H9 (cell line): ENCODE measurements around the gene MAEA. TPM values are rescaled to one million over a fixed set of nuclear protein-coding genes. Genes with fewer than 3 reads are reported as not detected.

Experiments
- DNase-seq: peaks from one replicate; pipeline ENCODE4 v3.0.0-alpha.2; 2017
- H2AFZ ChIP-seq: one replicate; pipeline ENCODE4 v1.6.1; 2013; ENCODE audit warnings: mild to moderate bottlenecking, low read length, control low read depth, moderate library complexity
- H2AK5ac ChIP-seq: 2 replicates; pipeline ENCODE4 v1.6.1; 2013; ENCODE audit warnings: low read length, control low read depth, mixed read lengths; ENCODE audit not compliant: insufficient read length
- H2BK120ac ChIP-seq: one replicate; pipeline ENCODE4 v1.6.1; 2013; ENCODE audit warnings: low read depth, mild to moderate bottlenecking, low read length, control low read depth, inconsistent platforms; ENCODE audit not compliant: poor library complexity, severe bottlenecking
- H2BK12ac ChIP-seq: 2 replicates; pipeline ENCODE4 v1.6.1; 2013; ENCODE audit warnings: low read length, control low read depth, mixed read lengths, low read depth; ENCODE audit not compliant: insufficient read length
- H2BK15ac ChIP-seq: 2 replicates; pipeline ENCODE4 v1.6.1; 2013; ENCODE audit warnings: low read depth, low read length, control low read depth
- H2BK20ac ChIP-seq: one replicate; pipeline ENCODE4 v1.6.1; 2013; ENCODE audit warnings: low read depth, mild to moderate bottlenecking, low read length, control low read depth, inconsistent platforms; ENCODE audit not compliant: poor library complexity, severe bottlenecking
- H2BK5ac ChIP-seq: 2 replicates; pipeline ENCODE4 v1.6.1; 2013; ENCODE audit warnings: low read length, control low read depth, mixed read lengths; ENCODE audit not compliant: insufficient read length
- H3K14ac ChIP-seq: 2 replicates; pipeline ENCODE4 v1.6.1; 2013; ENCODE audit warnings: low read length, control low read depth; ENCODE audit not compliant: insufficient read depth
- H3K18ac ChIP-seq: 2 replicates; pipeline ENCODE4 v1.6.1; 2013; ENCODE audit warnings: low read depth, mild to moderate bottlenecking, mixed read lengths, low read length, control low read depth; ENCODE audit not compliant: insufficient read length
- H3K23ac ChIP-seq: 2 replicates; pipeline ENCODE4 v1.6.1; 2013; ENCODE audit warnings: low read length, control low read depth, mixed read lengths, low read depth; ENCODE audit not compliant: insufficient read length
- H3K23me2 ChIP-seq: 2 replicates; pipeline ENCODE4 v1.6.1; 2013; ENCODE audit warnings: low read depth, mild to moderate bottlenecking, mixed read lengths, low read length, control low read depth; ENCODE audit not compliant: insufficient read length, poor library complexity, severe bottlenecking
- H3K27ac ChIP-seq: 2 replicates; pipeline ENCODE4 v1.5.1; 2013; ENCODE audit warnings: low read length, control low read depth, mixed read lengths, low read depth; ENCODE audit not compliant: insufficient read length
- H3K27me3 ChIP-seq: 2 replicates; pipeline ENCODE4 v1.6.1; 2013; ENCODE audit warnings: low read length, control low read depth, inconsistent platforms; ENCODE audit not compliant: insufficient read depth
- H3K4ac ChIP-seq: 2 replicates; pipeline ENCODE4 v1.6.1; 2013; ENCODE audit warnings: low read depth, mild to moderate bottlenecking, control low read depth, inconsistent platforms, low read length, moderate library complexity
- H3K4me1 ChIP-seq: 2 replicates; pipeline ENCODE4 v1.6.1; 2013; ENCODE audit warnings: low read length, control low read depth, inconsistent platforms; ENCODE audit not compliant: insufficient read depth
- H3K4me2 ChIP-seq: 2 replicates; pipeline ENCODE4 v1.6.1; 2013; ENCODE audit warnings: low read length, control low read depth, mixed read lengths; ENCODE audit not compliant: insufficient read length, insufficient read depth
- H3K56ac ChIP-seq: 2 replicates; pipeline ENCODE4 v1.6.1; 2013; ENCODE audit warnings: low read depth, mild to moderate bottlenecking, mixed read lengths, low read length, control low read depth; ENCODE audit not compliant: insufficient read length
- H3K79me1 ChIP-seq: 2 replicates; pipeline ENCODE4 v1.6.1; 2013; ENCODE audit warnings: low read depth, mild to moderate bottlenecking, moderate library complexity, low read length, control low read depth, inconsistent platforms; ENCODE audit not compliant: insufficient read depth, poor library complexity, severe bottlenecking
- H3K79me2 ChIP-seq: 2 replicates; pipeline ENCODE4 v1.6.1; 2013; ENCODE audit warnings: low read length, control low read depth, inconsistent platforms; ENCODE audit not compliant: insufficient read depth
- H3K9ac ChIP-seq: 2 replicates; pipeline ENCODE4 v1.6.1; 2013; ENCODE audit warnings: low read length, control low read depth, mixed read lengths; ENCODE audit not compliant: insufficient read length; ENCODE audit errors: extremely low read depth
- H3K9me3 ChIP-seq: one replicate; pipeline ENCODE4 v1.6.1; 2013; ENCODE audit warnings: low read depth, low read length, inconsistent platforms; ENCODE audit not compliant: control insufficient read depth
- H3T11ph ChIP-seq: one replicate; pipeline ENCODE4 v1.6.1; 2013; ENCODE audit warnings: mild to moderate bottlenecking, low read length, control low read depth, inconsistent platforms
- H4K20me1 ChIP-seq: one replicate; pipeline ENCODE4 v1.6.1; 2013; ENCODE audit not compliant: control insufficient read depth, insufficient read length, insufficient read depth
- H4K5ac ChIP-seq: 2 replicates; pipeline ENCODE4 v1.6.1; 2013; ENCODE audit warnings: low read depth, mild to moderate bottlenecking, mixed read lengths, low read length, control low read depth; ENCODE audit not compliant: insufficient read length
- H4K8ac ChIP-seq: replicated peaks from 2 replicates; pipeline ENCODE4 v1.6.1; 2013; ENCODE audit warnings: low read length, control low read depth, mixed read lengths, low read depth; ENCODE audit not compliant: insufficient read length
- H4K91ac ChIP-seq: 2 replicates; pipeline ENCODE4 v1.6.1; 2013; ENCODE audit warnings: low read depth, mild to moderate bottlenecking, moderate library complexity, mixed read lengths, low read length, control low read depth; ENCODE audit not compliant: insufficient read length
- H3K27ac Mint-ChIP-seq, 3 experiments: 2 replicates in 2 of 3; 3 replicates in 1 of 3; pipeline ENCODE4 v1.8.0; 2020 to 2021; ENCODE audit warnings: mixed read lengths in 3 of 3, mild to moderate bottlenecking in 1 of 3, moderate library complexity in 1 of 3
- H3K27me3 Mint-ChIP-seq: 2 replicates; pipeline ENCODE4 v1.8.0; 2021; ENCODE audit warnings: low read depth, mild to moderate bottlenecking, moderate library complexity, mixed read lengths
- H3K36me3 Mint-ChIP-seq, 3 experiments: 2 replicates in 2 of 3; 3 replicates in 1 of 3; pipeline ENCODE4 v1.8.0; 2020 to 2021; ENCODE audit warnings: low read depth in 3 of 3, mixed read lengths in 3 of 3; ENCODE audit not compliant: insufficient read depth in 1 of 3
- H3K4me1 Mint-ChIP-seq, 2 experiments: 2 replicates each; pipeline ENCODE4 v1.8.0; 2020; ENCODE audit warnings: mixed read lengths in 2 of 2
- H3K4me3 Mint-ChIP-seq, 2 experiments: 2 replicates in 1 of 2; 3 replicates in 1 of 2; pipeline ENCODE4 v1.8.0; 2020 to 2021; ENCODE audit warnings: mild to moderate bottlenecking in 2 of 2, mixed read lengths in 2 of 2, moderate library complexity in 1 of 2
- H3K9me3 Mint-ChIP-seq, 2 experiments: 2 replicates in 1 of 2; 3 replicates in 1 of 2; pipeline ENCODE4 v1.8.0; 2020; ENCODE audit warnings: mild to moderate bottlenecking in 2 of 2, mixed read lengths in 2 of 2, moderate library complexity in 1 of 2
- WGBS: extraction: QIAGEN DNeasy Blood & Tissue Kit; methylation state at CpG from one replicate; pipeline ENCODE4 v1.1.7; 2013; ENCODE audit warnings: missing lambda C conversion rate, low lambda C conversion rate, mixed read lengths; ENCODE audit not compliant: insufficient read length; ENCODE audit errors: extremely low coverage; 5-methylcytosine and 5-hydroxymethylcytosine counted together
- total RNA-seq: library from RNA; stranded (reverse); gene quantifications from 2 replicates; pipeline ENCODE4 v1.2.1, GENCODE V29; 2021
- TF ChIP-seq, protein P1 (sequence below): fragments of 200-600 bp; sonication (generic); conservative IDR thresholded peaks from 3 replicates; pipeline ENCODE4 v1.8.0; 2021; ENCODE audit warnings: antibody characterized with exemption, mild to moderate bottlenecking

Gene MAEA
- total RNA-seq, 1 experiment from 2014 or later, result 85.6 TPM

DNA sequence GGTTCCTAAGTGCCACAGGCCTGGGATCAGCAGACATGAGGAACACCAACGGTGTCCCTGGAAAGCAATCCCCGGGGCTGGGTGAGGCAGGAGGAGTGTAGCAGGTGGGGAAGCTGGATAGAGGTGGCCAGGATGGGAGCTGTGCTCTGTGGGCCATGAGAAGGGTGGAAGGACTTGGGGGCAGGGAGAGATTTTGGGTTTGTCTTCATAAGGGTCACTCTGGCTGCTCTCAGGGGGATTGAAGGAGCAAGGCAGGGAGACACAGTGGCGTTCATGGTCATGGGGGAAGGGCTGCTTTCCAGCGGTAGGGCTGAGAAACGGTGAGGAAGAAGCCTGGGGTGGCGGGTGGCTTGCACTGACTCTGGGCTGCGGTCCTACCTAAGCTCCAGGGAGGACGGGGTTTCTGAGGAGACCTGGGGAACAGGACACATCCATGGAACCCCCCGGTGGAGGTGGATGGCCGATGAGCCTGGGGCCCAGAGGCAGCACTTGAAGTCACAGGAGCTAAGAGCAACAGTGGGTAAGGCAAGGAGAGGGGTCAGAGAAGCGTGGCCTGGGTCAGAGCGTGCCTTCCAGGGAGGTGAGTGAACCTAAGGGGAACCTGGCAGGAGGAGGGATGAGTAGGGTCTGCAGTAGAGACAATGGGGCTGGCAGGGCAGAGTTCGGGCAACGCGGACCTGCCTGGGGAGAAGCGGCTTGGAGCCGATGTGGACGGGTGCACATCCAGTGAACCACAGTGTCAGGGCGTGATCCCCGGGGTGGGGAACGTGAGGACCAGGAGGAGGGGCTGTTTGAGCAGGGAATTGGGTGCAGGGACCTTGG is 28.4 kb upstream of the MAEA start:
- Histone ChIP-seq H3K79me1 (no peaks in the 10 kb centered on the region), H2AK5ac (no peak overlapping the region), H2BK120ac (no peak overlapping the region), H3K23ac (no peak overlapping the region), H3K9ac (no peak overlapping the region), H3K9me3 (no peaks in the 10 kb centered on the region), H4K20me1 (no peaks in the 10 kb centered on the region), H3K18ac (no peak overlapping the region), H4K91ac (no peak overlapping the region), H3K27ac (no peak overlapping the region), H3K79me2 (no peaks in the 10 kb centered on the region), H3K23me2 (no peaks in the 10 kb centered on the region), H3K4me2 (no peak overlapping the region), H3K56ac (no peak overlapping the region), H3T11ph (no peak overlapping the region), H2AFZ (no peak overlapping the region), H3K4me1 (no peaks in the 10 kb centered on the region), H3K14ac (no peak overlapping the region), H4K5ac (no peak overlapping the region), H2BK15ac (no peak overlapping the region), H2BK12ac (no peak overlapping the region), H3K4ac (no peak overlapping the region), H4K8ac (no peak overlapping the region), H2BK5ac (no peak overlapping the region), H3K27me3 (no peaks in the 10 kb centered on the region), H2BK20ac (no peak overlapping the region)
- H3K27me3 Mint-ChIP-seq, result peaks cover 39% of the 10 kb centered on the region
- no peak overlapping the region; a peak in 1 of 5 replicates for H3K4me3 Mint-ChIP-seq
- H3K27ac Mint-ChIP-seq, result peak overlapping the region in 1 of 3 experiments; percentile 28; a peak in 2 of 7 replicates
- no peak for DNase-seq
- H3K4me1 Mint-ChIP-seq, result 0 out of 4 replicates have a peak, but pooled peaks cover 0 to 4% of the 10 kb centered on the region in 2 experiments
- TF ChIP-seq, protein P1, sequence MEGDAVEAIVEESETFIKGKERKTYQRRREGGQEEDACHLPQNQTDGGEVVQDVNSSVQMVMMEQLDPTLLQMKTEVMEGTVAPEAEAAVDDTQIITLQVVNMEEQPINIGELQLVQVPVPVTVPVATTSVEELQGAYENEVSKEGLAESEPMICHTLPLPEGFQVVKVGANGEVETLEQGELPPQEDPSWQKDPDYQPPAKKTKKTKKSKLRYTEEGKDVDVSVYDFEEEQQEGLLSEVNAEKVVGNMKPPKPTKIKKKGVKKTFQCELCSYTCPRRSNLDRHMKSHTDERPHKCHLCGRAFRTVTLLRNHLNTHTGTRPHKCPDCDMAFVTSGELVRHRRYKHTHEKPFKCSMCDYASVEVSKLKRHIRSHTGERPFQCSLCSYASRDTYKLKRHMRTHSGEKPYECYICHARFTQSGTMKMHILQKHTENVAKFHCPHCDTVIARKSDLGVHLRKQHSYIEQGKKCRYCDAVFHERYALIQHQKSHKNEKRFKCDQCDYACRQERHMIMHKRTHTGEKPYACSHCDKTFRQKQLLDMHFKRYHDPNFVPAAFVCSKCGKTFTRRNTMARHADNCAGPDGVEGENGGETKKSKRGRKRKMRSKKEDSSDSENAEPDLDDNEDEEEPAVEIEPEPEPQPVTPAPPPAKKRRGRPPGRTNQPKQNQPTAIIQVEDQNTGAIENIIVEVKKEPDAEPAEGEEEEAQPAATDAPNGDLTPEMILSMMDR, result no peak
- H3K9me3 Mint-ChIP-seq, result peaks cover 40 to 64% of the 10 kb centered on the region in 2 experiments
- peaks cover 0 to 10% (median 4%) of the 10 kb centered on the region in 3 experiments; a peak in 5 of 7 replicates for H3K36me3 Mint-ChIP-seq
- WGBS, result no CpG with 5 or more reads among the region's 21 CpGs
